NCI-H1694 treated with DMSO at 0.1 percent for 48 hours (cell line): Measurements from ENCODE around the gene BMERB1.
"Not testable (repeated sequence)": the region's sequence is repeated elsewhere in the genome, so short reads cannot be mapped to it uniquely, and the experiment has no call there.

Experiments used
- DNase-seq: peaks from one replicate; lab custom pipeline; 2025; lab: John Stamatoyannopoulos, UW

The BMERB1 gene

DNA sequence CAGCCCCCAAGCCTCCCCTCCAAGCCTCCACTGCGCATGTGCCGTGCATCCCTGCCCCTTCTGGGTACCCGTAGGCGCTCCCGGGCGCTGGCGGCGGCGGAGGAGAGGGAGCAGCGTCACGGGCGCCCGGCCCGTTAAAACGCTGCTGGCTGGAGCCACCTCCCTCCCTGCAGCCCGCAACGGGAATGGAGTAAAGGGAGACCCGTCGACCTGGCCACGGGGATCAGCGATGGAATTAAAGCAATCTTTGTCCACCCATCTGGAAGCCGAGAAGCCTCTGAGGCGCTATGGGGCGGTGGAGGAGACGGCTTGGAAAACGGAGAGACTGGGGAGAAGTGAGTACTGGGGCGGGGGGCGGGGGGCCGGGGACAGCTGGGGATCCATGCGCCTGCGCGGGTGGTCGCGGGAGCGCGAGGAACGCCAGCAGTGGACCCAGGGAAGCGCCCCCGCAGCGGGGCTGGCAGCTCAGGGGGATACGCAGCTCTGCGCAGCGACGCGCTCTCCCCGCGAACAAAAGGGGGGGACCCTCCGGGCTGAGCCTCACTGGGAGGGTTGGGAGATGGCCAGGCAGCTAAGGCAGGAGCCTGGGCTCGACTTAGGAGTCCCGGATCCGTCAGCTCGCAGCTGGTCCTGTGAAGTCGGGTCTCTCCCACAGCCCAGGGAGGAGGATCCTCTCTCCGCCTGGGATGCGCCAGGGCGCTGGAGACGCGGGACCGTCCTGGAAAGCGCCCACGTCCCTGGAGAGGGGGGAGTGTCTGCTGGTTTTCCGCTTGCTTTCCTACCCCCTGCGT lies at the start of gene BMERB1:
Gene BMERB1, plus strand, starts transcription at position 164 of the 791 bp plus-strand sequence. Its CDS starts 66 bp downstream, at position 230.
- peak; percentile 31 for DNase-seq

DNA sequence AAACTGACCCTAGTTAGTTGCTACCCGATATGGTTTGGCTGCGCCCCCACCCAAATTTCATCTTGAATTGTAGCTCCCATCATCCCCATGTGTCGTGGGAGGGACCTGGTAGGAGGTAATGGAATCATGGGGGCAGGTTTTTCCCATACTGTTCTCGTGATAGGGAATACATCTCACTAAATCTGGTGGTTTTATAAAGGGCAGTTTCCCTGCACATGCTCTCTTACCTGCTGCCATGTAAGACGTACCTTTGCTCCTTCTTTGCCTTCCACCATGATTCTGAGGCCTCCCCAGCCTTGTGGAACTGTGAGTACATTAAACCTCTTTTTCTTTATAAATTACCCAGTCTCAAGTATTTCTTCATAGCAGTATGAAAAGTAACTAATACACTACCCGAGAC lies 46.3 kb upstream of the BMERB1 start:
- not testable (repeated sequence) for DNase-seq

- DNase-seq = not testable (repeated sequence)
These were observed 44.5 kb upstream of the BMERB1 start for GRCh38 chr16:15389916-15390315.

DNA sequence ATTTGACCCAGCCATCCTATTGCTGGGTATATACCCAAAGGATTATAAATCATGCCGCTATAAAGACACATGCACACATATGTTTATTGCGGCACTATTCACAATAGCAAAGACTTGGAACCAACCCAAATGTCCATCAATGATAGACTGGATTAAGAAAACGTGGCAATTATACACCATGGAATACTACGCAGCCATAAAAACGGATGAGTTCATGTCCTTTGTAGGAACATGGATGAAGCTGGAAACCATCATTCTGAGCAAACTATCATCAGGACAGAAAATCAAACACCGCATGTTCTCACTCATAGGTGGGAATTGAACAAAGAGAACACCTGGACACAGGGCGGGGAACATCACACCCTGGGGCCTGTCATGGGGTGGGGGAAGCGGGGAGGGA lies 41.4 kb upstream of the BMERB1 start:
- DNase-seq = not testable (repeated sequence)

GRCh38 chr16:15395631-15396508 lies 38.5 kb upstream of the BMERB1 start, which contains the start of gene MPV17L:
MPV17L (plus strand) TSS chr16:15395754; CDS start chr16:15395898, 144 bp downstream.
- DNase-seq = peak; percentile 33

GRCh38 chr16:15396509-15396829 lies 37.9 kb upstream of the BMERB1 start:
- not testable (repeated sequence) for DNase-seq

DNA sequence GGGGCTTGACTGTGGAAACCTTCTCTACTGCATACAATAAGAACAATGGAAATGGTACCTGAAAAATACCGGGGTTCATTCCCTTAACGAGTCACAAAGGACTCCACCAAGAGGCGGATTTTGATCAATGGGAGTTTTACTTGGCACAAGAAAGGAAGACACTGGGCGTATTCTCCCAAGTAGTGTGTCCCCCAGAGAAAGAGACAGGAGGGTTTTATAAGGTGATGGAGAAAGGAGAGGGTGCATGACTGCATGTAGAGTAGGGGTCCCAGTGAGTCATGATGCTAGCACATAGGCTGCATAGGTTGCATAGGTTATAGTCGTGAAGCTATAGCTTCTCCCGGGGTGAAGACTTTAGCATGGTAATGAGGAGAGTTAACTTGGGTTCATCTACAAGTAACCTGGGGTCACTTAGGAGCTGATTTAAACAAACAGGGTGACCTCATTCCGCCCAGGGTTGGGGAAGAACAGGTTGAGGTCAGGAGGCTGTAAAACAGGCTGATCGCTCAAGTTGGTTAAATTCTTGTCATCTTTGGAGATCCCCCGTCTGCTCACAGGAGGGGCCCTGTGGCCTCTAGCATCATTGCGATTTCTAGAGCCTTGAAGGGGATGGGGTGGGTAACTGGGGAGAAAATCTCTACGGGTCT lies 37.3 kb upstream of the BMERB1 start:
- DNase-seq = no peak

DNA sequence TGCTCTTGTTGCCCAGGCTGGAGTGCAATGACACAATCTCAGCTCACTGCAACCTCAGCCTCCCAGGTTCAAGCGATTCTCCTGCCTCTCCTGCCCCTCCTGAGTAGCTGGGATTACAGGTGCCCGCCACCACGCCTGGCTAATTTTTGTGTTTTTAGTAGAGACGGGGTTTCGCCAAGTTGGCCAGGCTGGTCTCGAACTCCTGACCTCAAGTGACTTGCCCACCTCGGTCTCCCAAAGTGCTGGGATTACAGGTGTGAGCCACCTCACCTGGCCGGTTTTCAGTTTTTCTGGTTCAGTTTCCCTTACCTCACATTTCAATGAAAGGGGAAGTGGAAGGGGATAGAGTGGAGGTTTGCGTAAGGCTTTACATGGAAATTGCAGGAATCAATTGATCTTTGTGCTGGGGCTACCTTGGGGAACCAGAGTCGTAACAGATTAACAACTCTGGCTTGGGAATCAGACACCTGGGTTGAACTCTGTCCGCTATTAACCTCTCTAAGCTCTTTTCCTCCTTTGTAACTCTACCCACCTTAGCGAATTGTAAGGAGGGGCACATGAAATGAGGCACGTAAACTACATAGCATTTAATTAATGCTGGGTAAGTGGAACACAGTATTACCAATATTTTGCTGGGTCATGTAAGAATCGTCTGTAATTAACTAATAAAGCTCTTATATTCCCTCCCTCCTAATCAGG lies 35.6 kb upstream of the BMERB1 start:
- DNase-seq = no peak

DNA sequence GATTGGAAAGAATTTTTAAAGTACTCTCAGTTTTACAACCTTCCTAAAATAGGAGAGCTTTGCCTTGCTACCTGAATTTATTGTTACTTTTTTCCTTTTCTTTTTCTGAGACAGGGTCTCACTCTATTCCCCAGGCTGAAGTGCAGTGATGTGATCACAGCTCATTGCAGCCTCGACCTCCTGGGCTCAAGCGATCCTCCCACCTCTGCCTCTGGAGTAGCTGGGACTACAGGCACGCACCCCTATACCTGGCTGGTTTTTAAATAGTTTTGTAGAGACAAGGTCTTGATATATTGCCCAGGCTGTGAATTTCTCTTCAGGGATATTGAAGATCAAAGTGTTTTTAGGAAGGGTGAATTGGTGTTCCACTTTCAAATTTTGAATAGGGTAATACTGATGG lies 35.1 kb upstream of the BMERB1 start:
- no peak for DNase-seq

DNA sequence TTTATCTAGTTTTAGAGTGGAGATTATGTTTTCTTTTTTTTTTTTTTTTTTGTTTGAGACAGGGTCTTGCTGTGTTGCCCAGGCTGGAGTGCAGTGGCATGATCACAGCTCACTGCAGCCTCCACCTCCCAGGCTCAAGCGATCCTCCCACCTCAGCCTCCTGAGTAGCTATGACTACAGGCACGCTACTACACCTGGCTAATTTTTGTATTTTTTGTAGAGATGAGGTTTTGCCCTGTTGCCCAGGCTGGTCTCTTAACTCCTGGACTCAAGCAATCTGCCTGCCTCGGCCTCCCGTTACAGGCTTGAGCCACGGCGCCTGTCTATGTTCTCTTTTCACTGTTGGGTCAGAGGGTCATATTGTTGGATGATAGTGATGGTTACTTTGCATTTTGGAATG lies 34.1 kb upstream of the BMERB1 start:
- DNase-seq = not testable (repeated sequence)

GRCh38 chr16:15401972-15402371 lies 32.4 kb upstream of the BMERB1 start:
- no peak for DNase-seq

GRCh38 chr16:15403392-15403995 lies 30.9 kb upstream of the BMERB1 start:
- no peak for DNase-seq

GRCh38 chr16:15404091-15404490 lies 30.3 kb upstream of the BMERB1 start:
- DNase-seq = not testable (repeated sequence)

DNA sequence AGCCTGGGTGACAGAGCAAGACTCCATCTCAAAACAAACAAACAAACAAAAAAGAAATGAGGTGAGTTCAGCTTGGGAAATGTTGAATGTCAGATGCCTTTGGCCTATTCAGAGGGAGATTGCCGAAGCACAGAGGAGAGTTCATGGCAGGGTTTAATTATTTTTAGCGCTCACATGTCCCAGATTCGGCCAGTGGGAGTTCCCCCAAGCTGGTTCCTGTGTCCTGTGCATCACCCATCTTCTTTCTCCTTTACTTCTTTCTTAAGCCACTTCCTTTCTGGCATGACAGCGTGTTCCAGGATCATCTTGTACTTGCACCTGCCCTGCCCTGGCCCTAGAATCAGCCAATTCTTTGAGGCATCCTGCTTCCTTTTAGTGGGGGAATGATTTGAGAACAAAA lies 29.6 kb upstream of the BMERB1 start:
- no peak for DNase-seq

GRCh38 chr16:15407756-15408155 lies 26.6 kb upstream of the BMERB1 start:
- DNase-seq = not testable (repeated sequence)

DNA sequence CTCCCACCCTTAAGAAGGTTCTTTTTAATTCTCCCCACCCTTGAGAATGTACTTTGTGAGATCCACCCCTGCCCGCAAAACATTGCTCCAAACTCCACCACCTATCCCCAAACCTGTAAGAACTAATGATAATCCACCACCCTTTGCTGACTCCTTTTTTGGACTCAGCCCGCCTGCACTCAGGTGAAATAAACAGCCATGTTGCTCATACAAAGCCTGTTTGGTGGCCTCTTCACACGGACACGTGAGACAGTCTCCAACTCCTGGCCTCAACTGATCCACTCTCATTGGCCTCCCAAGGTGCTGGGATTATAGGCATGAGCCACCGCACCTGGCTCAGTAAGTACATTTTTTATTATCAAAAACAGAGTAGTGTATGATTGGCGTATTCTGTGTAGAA lies 24.9 kb upstream of the BMERB1 start:
- not testable (repeated sequence) for DNase-seq

DNA sequence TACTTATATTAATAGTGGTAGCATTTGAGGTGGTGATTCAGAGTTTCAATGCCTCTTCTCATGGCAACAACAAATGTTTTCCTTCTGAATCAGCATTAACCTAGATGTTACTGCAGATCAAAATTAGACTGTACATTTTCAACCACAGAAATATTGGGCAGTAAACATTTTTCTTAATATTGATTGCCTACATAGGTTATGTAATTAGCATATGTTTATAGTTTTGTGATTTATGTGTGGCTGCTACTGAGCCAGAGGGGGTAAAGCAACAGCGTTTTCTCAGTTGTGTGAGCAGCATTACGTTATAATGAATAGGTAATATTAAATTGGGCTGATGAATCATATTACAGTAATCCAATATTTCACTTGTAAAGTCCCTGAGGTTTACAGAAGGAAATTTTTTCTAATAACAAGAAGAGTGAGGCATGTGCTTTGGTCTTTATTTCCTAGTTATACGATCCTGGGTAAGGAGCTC lies 18.8 kb upstream of the BMERB1 start:
- DNase-seq = no peak

DNA sequence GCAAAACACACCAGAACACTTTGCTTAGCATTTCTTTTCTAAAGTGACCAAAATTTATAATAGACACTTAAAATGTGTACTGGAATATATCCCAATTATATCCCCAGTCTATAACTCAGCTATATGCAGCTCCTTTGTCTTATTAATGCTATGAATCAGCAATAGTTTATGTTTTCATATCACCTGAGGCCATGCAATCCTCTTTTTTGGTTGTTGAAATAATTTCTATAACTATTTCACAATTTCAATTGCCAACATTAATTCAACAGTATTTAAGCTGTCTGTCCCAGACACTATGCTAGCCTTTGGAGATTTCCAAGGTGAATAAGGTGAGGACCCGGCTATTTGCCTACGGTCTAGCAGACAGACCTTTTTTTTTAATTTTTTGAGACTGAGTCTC lies 17.2 kb upstream of the BMERB1 start:
- DNase-seq = no peak

GRCh38 chr16:15418206-15418605 lies 16.2 kb upstream of the BMERB1 start:
- DNase-seq = no peak

- not testable (repeated sequence) for DNase-seq
These were observed 12.7 kb upstream of the BMERB1 start for GRCh38 chr16:15421696-15422095.

DNA sequence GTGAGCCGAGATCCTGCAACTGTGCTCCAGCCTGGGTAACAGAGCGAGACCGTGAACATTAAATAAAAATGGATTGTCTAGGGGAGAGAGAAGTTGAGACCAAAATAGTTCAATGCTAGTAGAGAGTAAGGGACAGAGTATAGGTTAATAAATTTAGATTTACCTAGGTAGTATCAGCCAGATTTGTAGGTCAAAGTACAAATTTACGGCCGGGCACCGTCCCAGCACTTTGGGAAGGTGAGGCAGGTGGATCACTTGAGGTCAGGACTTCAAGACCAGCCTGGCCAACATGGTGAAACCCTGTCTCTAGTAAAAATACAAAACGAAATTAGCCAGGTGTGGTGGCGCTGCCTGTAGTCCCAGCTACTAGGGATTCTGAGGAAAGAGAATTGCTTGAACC lies 12.2 kb upstream of the BMERB1 start:
- DNase-seq = no peak
